Smooth muscle cell (in vitro differentiated cells): ENCODE data around the gene RNF13. TPM values are rescaled to one million over a fixed set of nuclear protein-coding genes. Genes with fewer than 3 reads are reported as not detected.

Experiments used
- DNase-seq: peaks from one replicate; lab custom pipeline; 2025; ENCODE audit not compliant: unreplicated experiment; lab: John Stamatoyannopoulos, UW
- H2AFZ ChIP-seq: fragments of 200-600 bp; sonication (generic); 2 replicates; pipeline ENCODE4 v1.6.0; 2016; ENCODE audit warnings: antibody characterized with exemption, low read depth, mild to moderate bottlenecking
- H3F3A ChIP-seq: fragments of 200-600 bp; sonication (generic); 2 replicates; pipeline ENCODE4 v1.6.0; 2017; ENCODE audit warnings: antibody characterized with exemption, low read depth
- H3K27ac ChIP-seq: fragments of 200-600 bp; sonication (generic); 2 replicates; pipeline ENCODE4 v1.5.1; 2016; ENCODE audit warnings: low read depth, mild to moderate bottlenecking
- H3K27me3 ChIP-seq: fragments of 200-600 bp; sonication (generic); 2 replicates; pipeline ENCODE4 v1.6.1; 2016; ENCODE audit warnings: low read depth, mild to moderate bottlenecking
- H3K36me3 ChIP-seq: fragments of 200-600 bp; sonication (generic); 2 replicates; pipeline ENCODE4 v1.5.1; 2016; ENCODE audit warnings: low read depth
- H3K4me1 ChIP-seq: fragments of 200-600 bp; sonication (generic); 2 replicates; pipeline ENCODE4 v1.5.1; 2016; ENCODE audit warnings: low read depth
- H3K4me2 ChIP-seq: fragments of 200-600 bp; sonication (generic); 2 replicates; pipeline ENCODE4 v1.6.0; 2016; ENCODE audit warnings: mild to moderate bottlenecking
- H3K4me3 ChIP-seq: fragments of 200-600 bp; sonication (generic); 2 replicates; pipeline ENCODE4 v1.5.1; 2016; ENCODE audit warnings: mild to moderate bottlenecking
- H3K79me2 ChIP-seq: fragments of 200-600 bp; sonication (generic); 2 replicates; pipeline ENCODE4 v1.6.0; 2016; ENCODE audit warnings: low read depth, mild to moderate bottlenecking
- H3K9ac ChIP-seq: fragments of 200-600 bp; sonication (generic); 2 replicates; pipeline ENCODE4 v1.6.0; 2016; ENCODE audit warnings: low read depth
- H3K9me3 ChIP-seq: fragments of 200-600 bp; sonication (generic); replicated peaks from 2 replicates; pipeline ENCODE4 v1.5.1; 2016; ENCODE audit warnings: low read depth
- H4K20me1 ChIP-seq: fragments of 200-600 bp; sonication (generic); 2 replicates; pipeline ENCODE4 v1.6.0; 2016; ENCODE audit warnings: low read depth
- CTCF ChIP-seq: fragments of 200-600 bp; sonication (generic); IDR thresholded peaks from 2 replicates; pipeline ENCODE4 v1.5.1; 2017; ENCODE audit warnings: borderline replicate concordance, mild to moderate bottlenecking, antibody characterized with exemption; ENCODE audit not compliant: insufficient read depth, poor library complexity, severe bottlenecking
- WGBS: methylation state at CpG from one replicate; pipeline ENCODE4 v1.1.7; 2016; ENCODE audit warnings: low lambda C conversion rate; 5-methylcytosine and 5-hydroxymethylcytosine counted together
- polyA plus RNA-seq: library from polyadenylated mRNA; unstranded; fragments of >200 nt; fragmentation: Nextera tagmentation; extraction: Ambion mirVana; gene quantifications from 2 replicates; pipeline ENCODE4 v1.2.1, GENCODE V29; 2016
- total RNA-seq: library from RNA; depleted of rRNA; stranded (reverse); fragments of >200 nt; gene quantifications from 2 replicates; pipeline ENCODE4 v1.2.3, GENCODE V29; 2014

The RNF13 gene
- total and polyA plus RNA-seq, 2 experiments from 2014 or later: 46.1 to 81.9 TPM

DNA sequence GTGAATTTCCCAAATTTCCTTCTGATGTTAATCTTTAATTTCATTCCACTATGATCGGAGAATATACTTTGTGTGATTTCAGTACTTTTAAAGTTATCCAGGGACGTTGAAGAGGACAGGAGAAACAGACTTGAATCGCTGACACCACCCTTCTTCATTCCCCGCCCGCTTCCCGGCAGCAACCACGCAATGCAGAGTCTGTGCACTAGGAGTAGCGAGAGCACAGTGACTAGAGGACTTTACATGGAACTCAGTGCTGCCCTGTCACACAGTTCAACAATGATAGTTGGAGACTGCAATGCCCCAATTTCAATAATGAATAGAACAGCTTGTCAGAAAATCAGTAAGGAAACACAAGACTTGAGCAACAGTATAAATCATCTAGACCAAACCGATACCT is 73.9 kb downstream of the RNF13 start:
- Histone ChIP-seq H3K4me1 (no peaks in the 10 kb centered on the region), H3K9ac (no peak overlapping the region), H3K4me3 (no peak overlapping the region), H3K27me3 (no peaks in the 10 kb centered on the region), H3K36me3 (no peaks in the 10 kb centered on the region), H3K27ac (no peak overlapping the region), H4K20me1 (peaks cover 2% of the 10 kb centered on the region), H2AFZ (no peak overlapping the region), H3F3A (no peaks in the 10 kb centered on the region), H3K79me2 (no peaks in the 10 kb centered on the region), H3K9me3 (no peaks in the 10 kb centered on the region), H3K4me2 (no peak overlapping the region)
- no peak for TF ChIP-seq CTCF
- DNase-seq: no peak
- WGBS: 83% methylated on average over 9 of the region's 9 CpGs

DNA sequence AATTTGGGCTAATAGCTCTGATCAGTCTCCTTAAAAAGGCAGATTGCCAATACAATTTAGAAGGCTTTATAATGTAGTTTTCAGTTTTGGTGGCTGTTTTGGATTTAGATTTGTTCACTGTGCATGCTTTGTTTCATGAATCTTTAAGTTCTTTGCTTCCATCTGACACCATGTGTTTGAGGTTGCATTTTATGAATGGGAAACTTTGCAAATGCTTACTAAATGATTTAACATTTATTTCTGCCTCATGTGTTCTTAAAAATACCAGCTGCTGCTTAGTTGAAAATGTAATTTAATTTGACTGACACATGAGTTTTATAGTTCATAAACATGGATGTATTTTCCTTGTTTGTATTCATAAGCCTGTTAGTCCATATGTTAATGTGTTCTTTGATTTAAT is 78.6 kb downstream of the RNF13 start:
- Histone ChIP-seq H3K9ac (no peak overlapping the region), H3K4me1 (no peaks in the 10 kb centered on the region), H3K4me3 (no peak overlapping the region), H3K36me3 (peaks cover 4% of the 10 kb centered on the region), H3K79me2 (no peaks in the 10 kb centered on the region), H3K9me3 (no peaks in the 10 kb centered on the region), H3F3A (no peaks in the 10 kb centered on the region), H4K20me1 (no peaks in the 10 kb centered on the region), H3K27ac (no peak overlapping the region), H3K4me2 (no peak overlapping the region), H3K27me3 (no peaks in the 10 kb centered on the region), H2AFZ (no peak overlapping the region)
- no peak for DNase-seq
- no peak for TF ChIP-seq CTCF

GRCh38 chr3:149892371-149892770 is 79.4 kb downstream of the RNF13 start:
- 96% methylated on average over 10 of the region's 10 CpGs for WGBS
- DNase-seq: no peak

GRCh38 chr3:149894205-149894604 is 81.2 kb downstream of the RNF13 start:
- Histone ChIP-seq H3K27me3 (no peaks in the 10 kb centered on the region), H4K20me1 (no peaks in the 10 kb centered on the region), H2AFZ (no peak overlapping the region), H3K36me3 (peaks cover 4% of the 10 kb centered on the region), H3K4me2 (no peak overlapping the region), H3K9ac (no peak overlapping the region), H3K9me3 (no peaks in the 10 kb centered on the region), H3F3A (no peaks in the 10 kb centered on the region), H3K4me1 (no peaks in the 10 kb centered on the region), H3K79me2 (no peaks in the 10 kb centered on the region), H3K4me3 (no peak overlapping the region), H3K27ac (no peak overlapping the region)
- no peak for DNase-seq
- no peak for TF ChIP-seq CTCF

More at GRCh38 chr3:149892371-149892770, 79.4 kb downstream of the RNF13 start:
- no peak overlapping the region for H3K4me3 ChIP-seq
- no peak overlapping the region for H3K9ac ChIP-seq
- H3F3A ChIP-seq: no peaks in the 10 kb centered on the region
- no peak overlapping the region for H3K4me2 ChIP-seq
- no peaks in the 10 kb centered on the region for H3K4me1 ChIP-seq
- no peak for TF ChIP-seq CTCF
- no peak overlapping the region for H3K27ac ChIP-seq
- H3K79me2 ChIP-seq: no peaks in the 10 kb centered on the region
- H2AFZ ChIP-seq: no peak overlapping the region
- no peaks in the 10 kb centered on the region for H4K20me1 ChIP-seq
- H3K36me3 ChIP-seq: peaks cover 4% of the 10 kb centered on the region
- no peaks in the 10 kb centered on the region for H3K9me3 ChIP-seq
- H3K27me3 ChIP-seq: no peaks in the 10 kb centered on the region
